HG03442 (cell line): ENCODE data around the gene EXOC6.
"Not testable (repeated sequence)": the region's sequence is repeated elsewhere in the genome, so short reads cannot be mapped to it uniquely, and the experiment has no call there.

ENCODE experiments used
- ATAC-seq: cut with Tn5 transposase; IDR thresholded peaks from one replicate; pipeline ENCODE4 v1.9.1; 2021; ENCODE audit warnings: mild to moderate bottlenecking, moderate library complexity; ENCODE audit not compliant: unreplicated experiment

Gene EXOC6

DNA sequence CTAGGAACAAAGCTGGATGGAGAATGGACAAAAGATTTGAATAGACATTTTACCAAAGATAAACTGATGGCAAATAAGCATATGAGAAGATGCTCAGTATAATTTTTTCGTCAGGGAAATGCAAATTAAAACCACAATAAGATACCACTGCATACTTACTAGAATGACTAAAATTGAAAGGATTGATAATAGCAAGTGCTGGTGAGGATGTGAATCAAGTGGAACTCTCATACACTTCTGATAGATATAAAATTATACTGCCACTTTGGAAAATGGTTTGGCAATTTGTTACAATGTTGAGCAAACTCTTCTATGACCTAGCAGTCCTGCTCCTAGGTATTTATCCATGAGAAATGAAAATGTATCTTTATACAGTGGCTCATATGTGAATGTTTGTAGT lies 83.3 kb downstream of the EXOC6 start:
- no peak for ATAC-seq

DNA sequence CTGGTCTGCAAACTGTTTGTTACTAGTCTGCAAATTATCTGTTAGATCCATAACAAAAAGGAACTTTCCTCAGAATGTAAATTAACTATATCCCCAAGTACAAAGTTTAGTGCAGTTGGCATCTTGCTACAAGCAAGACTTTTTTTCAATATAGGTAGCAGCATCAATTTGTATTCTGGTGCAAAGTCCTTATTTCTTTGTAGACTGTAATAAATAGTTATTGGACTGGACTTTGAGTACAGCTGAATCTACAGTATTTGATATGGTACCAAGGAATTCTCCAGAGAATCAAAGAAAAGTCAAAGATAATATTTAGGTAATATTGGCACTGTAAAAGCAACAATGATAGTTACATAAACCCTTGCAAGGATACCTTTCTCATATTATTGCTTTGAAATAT lies 89.6 kb downstream of the EXOC6 start:
- ATAC-seq, result no peak

DNA sequence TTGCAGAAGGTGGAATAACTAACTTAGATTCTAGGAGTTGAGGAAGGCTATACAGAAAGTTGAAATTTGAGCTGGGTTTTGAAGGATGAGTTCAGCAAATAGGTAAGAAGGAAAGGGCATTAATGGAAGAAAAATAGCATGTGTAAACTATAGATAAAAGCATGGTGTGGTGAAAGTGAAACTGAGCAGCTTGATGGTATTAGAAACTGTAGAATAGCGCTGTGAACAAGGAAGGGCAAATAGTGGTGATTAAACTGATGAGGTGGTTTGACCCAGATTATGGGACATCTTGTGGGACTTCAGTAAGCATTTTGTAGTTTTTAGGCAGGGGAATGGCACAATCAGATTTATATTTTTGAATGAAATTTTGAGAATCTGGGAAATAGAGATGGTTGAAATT lies 90.5 kb downstream of the EXOC6 start:
- no peak for ATAC-seq

- ATAC-seq, result no peak
Measured at GRCh38 chr10:92942226-92942625, 93.9 kb downstream of the EXOC6 start.

GRCh38 chr10:92946491-92946890 lies 98.2 kb downstream of the EXOC6 start:
- ATAC-seq, result no peak

- ATAC-seq, result not testable (repeated sequence)
Measured at GRCh38 chr10:92952573-92952972, 104.3 kb downstream of the EXOC6 start.

DNA sequence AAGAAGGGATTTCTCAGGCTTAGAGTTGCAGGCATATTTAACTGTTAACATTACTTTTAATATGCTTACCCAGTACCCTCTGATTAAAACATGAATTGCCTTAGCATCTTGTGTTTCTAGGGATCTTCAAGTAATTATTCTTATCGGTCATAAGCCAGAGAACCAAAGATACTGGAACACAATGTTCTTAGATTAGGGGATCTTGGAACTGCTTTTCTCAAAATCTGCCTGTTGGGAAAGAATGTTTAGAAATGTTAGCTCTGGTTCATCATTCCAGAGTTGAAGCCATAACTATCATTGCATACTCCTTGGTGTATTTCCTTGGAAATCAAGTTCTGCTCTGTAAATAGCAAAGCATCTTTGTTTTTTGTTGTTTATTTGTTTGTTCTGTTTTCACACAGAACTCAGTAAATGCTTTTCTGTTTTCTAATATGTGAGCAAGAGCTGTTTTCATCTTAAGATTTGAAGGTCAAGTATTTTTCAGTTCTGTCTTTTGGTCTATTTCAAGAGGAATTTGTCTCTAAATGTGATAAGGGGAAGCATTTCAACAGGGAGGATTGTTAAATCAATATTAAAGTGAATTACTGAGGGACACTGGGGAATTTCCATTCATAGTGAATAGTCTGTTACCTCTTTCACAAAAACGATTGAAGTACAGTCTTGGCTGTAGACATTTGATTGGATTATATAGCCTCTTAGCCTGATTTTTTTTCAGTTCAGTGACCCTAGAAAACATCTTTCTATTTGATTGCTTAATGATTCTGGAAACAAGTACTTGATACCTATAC lies 109.1 kb downstream of the EXOC6 start:
- no peak for ATAC-seq

DNA sequence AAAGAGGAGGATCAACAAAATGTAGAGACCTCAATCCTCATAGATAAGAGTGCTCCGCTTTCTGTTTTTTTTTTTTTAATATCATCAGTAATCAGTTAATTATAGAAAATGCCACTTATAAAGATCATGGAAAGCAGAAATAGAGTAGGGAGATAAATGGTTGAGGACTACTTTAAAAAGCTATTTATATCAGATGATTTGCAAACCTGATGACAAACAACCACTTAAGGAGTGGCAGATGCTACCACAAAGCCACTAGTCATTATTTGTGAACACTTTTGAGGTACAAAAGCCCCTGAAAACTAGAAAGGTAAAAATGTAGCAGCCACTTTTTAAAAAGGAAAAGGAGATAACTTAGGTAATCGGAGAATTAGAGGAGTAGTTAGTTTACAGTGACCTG lies 113.3 kb downstream of the EXOC6 start:
- ATAC-seq, result no peak

- ATAC-seq, result no peak
Measured at GRCh38 chr10:92965314-92965713, 117.0 kb downstream of the EXOC6 start.

DNA sequence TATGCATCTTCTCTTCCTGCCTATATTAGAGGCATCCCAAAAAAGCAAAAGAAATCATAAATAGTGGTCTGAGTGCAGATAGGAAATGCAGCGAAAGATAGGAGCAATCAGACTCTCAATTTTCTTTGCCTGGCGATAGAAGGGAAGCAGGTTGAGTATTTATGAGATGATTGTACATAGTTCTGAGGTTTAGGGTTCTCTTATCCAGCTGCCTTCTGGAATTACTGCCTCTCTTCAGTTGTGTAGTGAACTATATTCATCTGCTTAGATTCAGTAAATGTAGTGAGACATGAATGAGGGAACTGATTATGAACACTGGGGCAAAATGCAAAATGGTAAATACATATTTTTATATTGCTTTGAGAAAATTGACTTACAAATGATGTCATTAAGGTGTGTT lies 119.3 kb downstream of the EXOC6 start:
- ATAC-seq, result no peak

GRCh38 chr10:92969151-92969550 lies 120.8 kb downstream of the EXOC6 start:
- no peak for ATAC-seq

DNA sequence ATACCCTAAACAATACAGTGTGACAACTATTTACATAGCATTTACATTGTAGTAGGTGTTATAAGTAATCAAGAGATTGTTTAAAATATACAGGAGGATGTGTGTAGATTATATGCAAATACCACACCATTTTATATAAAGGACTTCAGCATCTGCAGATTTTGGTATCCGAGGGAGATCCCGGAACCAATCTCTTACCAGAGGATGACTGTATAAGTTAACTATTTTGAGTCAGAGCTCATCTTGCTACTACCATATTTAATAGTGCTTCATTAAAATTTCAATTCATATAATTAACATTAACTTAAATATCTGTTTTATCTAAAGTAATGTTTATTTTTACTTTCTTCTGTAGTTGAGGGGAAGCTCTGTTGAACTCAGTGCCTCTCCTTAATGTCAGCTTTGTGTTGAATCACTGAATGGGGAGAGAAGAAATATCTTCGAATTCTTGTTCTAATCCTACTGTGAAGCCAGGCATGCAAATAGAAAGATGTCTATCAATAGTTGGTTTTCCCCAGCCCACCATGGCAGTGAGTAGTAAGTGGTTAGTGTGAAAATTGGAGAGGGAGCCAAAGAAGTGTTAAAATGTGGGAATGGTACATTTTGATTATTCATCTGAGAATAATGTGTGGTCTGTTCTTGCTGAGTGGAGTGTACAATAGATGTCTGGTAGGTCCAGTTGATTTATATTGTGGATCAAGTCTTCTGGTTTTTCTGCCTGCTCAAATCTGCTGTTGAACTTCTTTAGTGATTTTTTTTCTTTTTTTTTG lies 122.2 kb downstream of the EXOC6 start:
- ATAC-seq, result no peak

- no peak for ATAC-seq
Measured at GRCh38 chr10:92972066-92972870, 123.9 kb downstream of the EXOC6 start.

GRCh38 chr10:92972886-92973285 lies 124.6 kb downstream of the EXOC6 start:
- ATAC-seq, result no peak

DNA sequence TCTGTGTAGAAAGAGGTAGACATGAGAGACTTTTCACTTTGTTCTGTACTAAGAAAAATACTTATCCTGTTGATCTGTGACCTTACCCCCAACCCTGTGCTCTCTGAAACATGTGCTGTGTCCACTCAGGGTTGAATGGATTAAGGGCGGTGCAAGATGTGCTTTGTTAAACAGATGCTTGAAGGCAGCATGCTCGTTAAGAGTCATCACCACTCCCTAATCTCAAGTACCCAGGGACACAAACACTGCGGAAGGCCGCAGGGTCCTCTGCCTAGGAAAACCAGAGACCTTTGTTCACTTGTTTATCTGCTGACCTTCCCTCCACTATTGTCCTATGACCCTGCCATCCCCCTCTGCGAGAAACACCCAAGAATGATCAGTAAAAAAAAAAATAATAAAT lies 128.0 kb downstream of the EXOC6 start:
- not testable (repeated sequence) for ATAC-seq

DNA sequence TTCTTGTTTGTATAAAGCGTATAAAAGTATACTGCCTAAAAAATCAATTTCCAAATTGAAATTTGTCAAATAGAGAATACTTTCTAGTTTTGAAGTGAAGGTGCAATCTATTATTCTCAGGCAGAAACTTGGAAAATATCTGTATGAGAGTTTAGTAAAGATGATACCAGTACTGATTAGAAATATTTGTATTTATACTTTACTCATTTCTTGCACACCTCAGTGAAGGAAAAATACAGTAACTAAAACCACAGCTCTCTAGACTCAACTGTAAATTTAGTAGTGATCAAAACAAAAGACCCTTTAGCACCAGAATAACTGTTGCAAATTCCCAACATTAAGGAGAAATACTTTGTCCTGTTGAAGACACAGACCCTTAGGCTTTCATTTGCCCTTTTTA lies 140.9 kb downstream of the EXOC6 start:
- no peak for ATAC-seq

- no peak for ATAC-seq
Measured at GRCh38 chr10:92990615-92991014, 142.3 kb downstream of the EXOC6 start.

GRCh38 chr10:92991513-92991912 lies 143.2 kb downstream of the EXOC6 start:
- ATAC-seq, result no peak

- no peak for ATAC-seq
Measured at GRCh38 chr10:92993699-92994272, 145.5 kb downstream of the EXOC6 start.

DNA sequence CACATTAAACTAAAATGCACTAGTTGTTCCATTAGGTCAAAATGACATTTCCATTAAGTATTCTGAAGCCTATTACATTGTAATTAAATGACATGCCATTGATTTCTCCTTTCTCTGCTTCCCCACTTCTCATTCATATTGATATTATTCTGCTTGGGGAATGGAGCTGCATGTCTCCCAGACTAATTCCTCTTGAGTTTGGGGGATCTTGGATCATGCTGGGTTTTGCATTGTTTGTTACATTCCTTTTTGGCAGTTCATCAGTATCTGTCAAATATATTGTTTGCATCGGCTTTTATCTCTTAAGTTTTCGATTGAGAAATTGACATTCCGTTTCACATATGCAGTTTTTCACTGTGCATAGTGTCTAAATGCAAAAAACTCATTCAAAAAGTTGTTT lies 147.2 kb downstream of the EXOC6 start:
- no peak for ATAC-seq

DNA sequence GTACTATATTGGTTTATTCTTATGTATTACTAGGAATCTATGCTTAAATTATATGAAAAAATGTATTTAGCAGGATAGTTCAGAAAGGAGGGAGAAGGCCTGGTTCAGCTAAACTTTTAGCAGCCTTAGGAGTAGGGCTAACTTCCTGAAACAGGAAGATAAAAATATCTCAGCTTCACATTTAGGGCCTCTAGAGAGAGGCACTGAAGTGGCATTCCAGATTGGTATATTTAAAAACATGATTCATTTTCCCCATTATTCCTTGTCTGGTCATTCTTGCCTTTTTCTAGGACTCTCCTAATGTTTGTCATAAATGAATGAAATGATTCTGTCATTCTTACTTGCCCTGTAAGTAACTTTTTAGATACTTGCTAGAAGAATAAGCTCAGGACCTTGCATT lies 149.3 kb downstream of the EXOC6 start:
- no peak for ATAC-seq
